IMR-90 (cell line): ENCODE measurements around the gene RPS5. TPM values are rescaled to one million over a fixed set of nuclear protein-coding genes. Genes with fewer than 3 reads are reported as not detected.

ENCODE experiments used
- ATAC-seq: fragments of 200-7000 bp; cut with Tn5 transposase; 2 replicates; pipeline ENCODE4 v1.9.1; 2020; ENCODE audit warnings: low read depth, mild to moderate bottlenecking, moderate library complexity
- BruUV-seq: library from RNA; stranded (reverse); fragments of 400-500 nt; replicated peaks from 2 replicates; lab custom pipeline; 2021; lab: Mats Ljungman, UMichigan
- CTCF ChIA-PET: fragments of 300-600 bp; formaldehyde crosslinking; extraction: SDS; loops from one replicate; lab custom pipeline; 2021; ENCODE audit warnings: antibody characterized with exemption; lab: Yijun Ruan, JAX
- POLR2A ChIA-PET: fragments of 300-600 bp; sonication (Branson Sonifier 250); formaldehyde crosslinking; loops from one replicate; lab custom pipeline; 2022; ENCODE audit warnings: antibody characterized with exemption; ENCODE audit not compliant: unreplicated experiment; lab: Charles Lee
- DNase-seq: peaks from one replicate; pipeline ENCODE4 v3.0.0; 2013
- H2AFZ ChIP-seq: replicated peaks from 2 replicates; pipeline ENCODE3; 2013; ENCODE audit warnings: low read length, mild to moderate bottlenecking; ENCODE audit not compliant: poor library complexity
- H2AK5ac ChIP-seq: 2 replicates; pipeline ENCODE4 v1.6.1; 2013; ENCODE audit warnings: low read depth, low read length, inconsistent platforms
- H2AK9ac ChIP-seq: replicated peaks from 2 replicates; pipeline ENCODE3; 2013; ENCODE audit warnings: mild to moderate bottlenecking, low read depth, low read length, moderate library complexity; ENCODE audit not compliant: poor library complexity
- H2BK120ac ChIP-seq: 2 replicates; pipeline ENCODE4 v1.6.1; 2013; ENCODE audit warnings: low read depth, low read length, inconsistent platforms
- H2BK15ac ChIP-seq: 3 replicates; pipeline ENCODE4 v1.6.1; 2013; ENCODE audit warnings: low read depth, low read length, inconsistent platforms
- H2BK20ac ChIP-seq: 2 replicates; pipeline ENCODE4 v1.6.1; 2013; ENCODE audit warnings: low read depth, mild to moderate bottlenecking, inconsistent platforms, low read length, moderate library complexity
- H2BK5ac ChIP-seq: 2 replicates; pipeline ENCODE4 v1.6.1; 2013; ENCODE audit warnings: mild to moderate bottlenecking, low read depth, low read length, inconsistent platforms; ENCODE audit not compliant: poor library complexity, severe bottlenecking
- H3K14ac ChIP-seq: replicated peaks from 2 replicates; pipeline ENCODE4 v1.6.1; 2013; ENCODE audit warnings: low read depth, low read length, inconsistent platforms
- H3K18ac ChIP-seq: 2 replicates; pipeline ENCODE4 v1.6.1; 2013; ENCODE audit warnings: low read depth, low read length, control low read depth
- H3K23ac ChIP-seq: 2 replicates; pipeline ENCODE4 v1.6.1; 2013; ENCODE audit warnings: low read depth, low read length, inconsistent platforms
- H3K27ac ChIP-seq: 2 replicates; pipeline ENCODE4 v1.5.1; 2013; ENCODE audit warnings: mild to moderate bottlenecking, control low read depth, low read length; ENCODE audit not compliant: insufficient read depth
- H3K27me3 ChIP-seq: 2 replicates; pipeline ENCODE4 v1.6.1; 2013; ENCODE audit warnings: low read length; ENCODE audit not compliant: control insufficient read depth, insufficient read depth
- H3K36me3 ChIP-seq: 2 replicates; pipeline ENCODE4 v1.6.1; 2013; ENCODE audit warnings: low read length, mixed read lengths; ENCODE audit not compliant: control insufficient read depth, insufficient read depth
- H3K4ac ChIP-seq: 2 replicates; pipeline ENCODE4 v1.6.1; 2013; ENCODE audit warnings: low read depth, low read length, inconsistent platforms
- H3K4me1 ChIP-seq: 2 replicates; pipeline ENCODE4 v1.6.1; 2013; ENCODE audit warnings: low read length, mixed read lengths; ENCODE audit not compliant: control insufficient read depth, insufficient read depth
- H3K4me2 ChIP-seq: 2 replicates; pipeline ENCODE4 v1.6.1; 2013; ENCODE audit warnings: low read depth, mild to moderate bottlenecking, control low read depth, low read length, moderate library complexity
- H3K4me3 ChIP-seq: 2 replicates; pipeline ENCODE4 v1.5.1; 2013; ENCODE audit warnings: low read depth, mild to moderate bottlenecking, control low read depth, low read length, moderate library complexity; ENCODE audit not compliant: insufficient read depth
- H3K56ac ChIP-seq: 2 replicates; pipeline ENCODE4 v1.6.1; 2013; ENCODE audit warnings: low read length, inconsistent platforms; ENCODE audit not compliant: insufficient read depth; ENCODE audit errors: extremely low read depth
- H3K79me1 ChIP-seq, 2 experiments: 2 replicates each; pipeline ENCODE4 v1.6.1; 2013; ENCODE audit warnings: low read length in 2 of 2, inconsistent platforms in 1 of 2, low read depth in 1 of 2
- H3K9ac ChIP-seq: 2 replicates; pipeline ENCODE4 v1.6.1; 2013; ENCODE audit warnings: low read depth, low read length, control low read depth
- H3K9me1 ChIP-seq: 2 replicates; pipeline ENCODE4 v1.6.1; 2013; ENCODE audit warnings: low read length, inconsistent platforms; ENCODE audit not compliant: insufficient read depth
- H3K9me3 ChIP-seq: 2 replicates; pipeline ENCODE4 v1.6.1; 2013; ENCODE audit warnings: low read length; ENCODE audit not compliant: control insufficient read depth, insufficient read depth
- H4K20me1 ChIP-seq: 2 replicates; pipeline ENCODE4 v1.6.1; 2013; ENCODE audit warnings: low read length, inconsistent platforms; ENCODE audit not compliant: insufficient read depth
- H4K5ac ChIP-seq: 2 replicates; pipeline ENCODE4 v1.6.1; 2013; ENCODE audit warnings: mild to moderate bottlenecking, low read depth, low read length, control low read depth
- H4K8ac ChIP-seq, 2 experiments: 2 replicates each; pipeline ENCODE4 v1.6.1; 2013; ENCODE audit warnings: low read depth in 2 of 2, low read length in 2 of 2, control low read depth in 1 of 2, inconsistent platforms in 1 of 2
- H4K91ac ChIP-seq: 2 replicates; pipeline ENCODE4 v1.6.1; 2013; ENCODE audit warnings: low read depth, low read length, inconsistent platforms; ENCODE audit not compliant: insufficient read depth
- BHLHE40 ChIP-seq: fragments of 150-350 bp; IDR thresholded peaks from 2 replicates; pipeline ENCODE4 v1.6.1; 2016; ENCODE audit warnings: mild to moderate bottlenecking, low read depth, low read length
- ELK1 ChIP-seq: fragments of 150-350 bp; IDR thresholded peaks from 2 replicates; pipeline ENCODE4 v1.6.1; 2016; ENCODE audit warnings: low read depth, mild to moderate bottlenecking, low read length, moderate library complexity, borderline replicate concordance
- FOS ChIP-seq: fragments of 150-350 bp; IDR thresholded peaks from 2 replicates; pipeline ENCODE4 v1.6.1; 2016; ENCODE audit warnings: low read depth, low read length
- MAZ ChIP-seq: IDR thresholded peaks from 2 replicates; pipeline ENCODE4 v1.6.1; 2012; ENCODE audit warnings: low read depth, mild to moderate bottlenecking, low read length, improper control_type of control experiment, moderate library complexity, borderline replicate concordance
- POLR2A ChIP-seq: IDR thresholded peaks from 2 replicates; pipeline ENCODE4 v1.6.1; 2012; ENCODE audit warnings: mild to moderate bottlenecking, low read depth, low read length
- RAD21 ChIP-seq: IDR thresholded peaks from 2 replicates; pipeline ENCODE4 v1.6.1; 2012; ENCODE audit warnings: low read length, improper control_type of control experiment
- RFX5 ChIP-seq: IDR thresholded peaks from 2 replicates; pipeline ENCODE4 v1.8.0; 2012; ENCODE audit warnings: low read depth, mild to moderate bottlenecking, low read length, moderate library complexity
- SMC3 ChIP-seq: fragments of 150-350 bp; IDR thresholded peaks from 2 replicates; pipeline ENCODE4 v1.6.1; 2016; ENCODE audit warnings: low read depth, mild to moderate bottlenecking, antibody characterized with exemption, low read length, moderate library complexity
- USF2 ChIP-seq: fragments of 150-350 bp; IDR thresholded peaks from 2 replicates; pipeline ENCODE4 v1.6.1; 2017; ENCODE audit warnings: mild to moderate bottlenecking, antibody characterized with exemption, low read length, low read depth
- WGBS, 2 experiments: methylation state at CpG; one replicate each; pipeline versions ENCODE4 v1.1.5 to v1.1.7; 2013; ENCODE audit warnings: missing lambda C conversion rate in 2 of 2; ENCODE audit not compliant: insufficient read length in 1 of 2; ENCODE audit errors: extremely low coverage in 2 of 2; 5-methylcytosine and 5-hydroxymethylcytosine counted together
- dilution Hi-C: fragments of 300-500 bp; cut with HindIII; formaldehyde crosslinking; loops from one replicate; pipeline ENCODE4 v1.14.3; 2018; ENCODE audit warnings: low sequenced_read_pairs; ENCODE audit not compliant: unreplicated experiment
- in situ Hi-C: fragments of 300-500 bp; cut with MboI; formaldehyde crosslinking; loops from 3 replicates; pipeline ENCODE4 v1.14.3; 2019; ENCODE audit warnings: low sequenced_read_pairs, inconsistent platforms, mixed read lengths
- intact Hi-C: fragments of 100-400 bp; cut with micrococcal nuclease; formaldehyde crosslinking; loops from 2 replicates; pipeline ENCODE4 v1.10.0; 2022
- polyA plus RNA-seq, 3 experiments: library from polyadenylated mRNA; depleted of rRNA; stranded (reverse); fragments of >200 nt; gene quantifications; 2 replicates each; pipeline ENCODE4 v1.2.3, GENCODE V29; 2012; ENCODE audit warnings: low replicate concordance in 1 of 3
- total RNA-seq: library from RNA; depleted of rRNA; stranded (reverse); fragments of >200 nt; gene quantifications from 2 replicates; pipeline ENCODE4 v1.2.3, GENCODE V29; 2012

The RPS5 gene
- total and polyA plus RNA-seq, 2 of the 4 experiments (the other 2 are of a cell fraction): 3,265 to 5,858 TPM

DNA sequence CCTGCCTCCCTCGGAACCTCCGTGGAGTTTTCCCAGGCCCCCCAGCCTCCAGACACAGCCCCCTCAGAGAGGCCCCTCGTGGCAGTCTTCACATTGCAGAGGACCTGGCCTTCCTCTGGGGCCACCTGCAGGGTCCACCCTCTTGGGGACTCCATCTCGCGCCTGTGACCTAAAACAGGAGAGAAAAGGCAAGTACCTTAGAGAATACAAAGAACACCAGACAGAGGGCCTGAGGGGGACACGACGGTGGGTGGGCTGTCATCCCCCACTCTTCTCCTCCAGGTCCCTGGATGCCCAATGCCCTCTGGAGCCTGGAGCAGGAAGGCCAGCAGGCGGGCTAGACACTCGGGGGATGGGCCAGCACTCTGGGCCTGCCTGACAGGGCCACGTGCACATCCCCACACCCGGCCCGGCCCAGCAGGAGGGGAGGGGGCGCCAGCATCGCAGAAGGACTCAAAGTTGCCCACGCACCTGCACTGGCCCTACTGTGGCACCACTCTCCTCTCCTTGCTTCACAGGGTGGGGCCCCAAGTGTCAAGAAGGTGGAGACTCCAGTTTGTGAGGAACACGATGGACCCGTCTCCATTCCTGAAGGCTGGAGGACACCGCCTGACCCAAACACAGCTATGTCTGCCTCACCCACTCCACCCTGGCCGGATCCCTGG is 29.5 kb upstream of the RPS5 start:
- no peak overlapping the region for H3K27ac ChIP-seq
- no peak overlapping the region for H3K18ac ChIP-seq
- no peak overlapping the region for H4K5ac ChIP-seq
- H3K14ac ChIP-seq: no peak overlapping the region
- no peak for DNase-seq
- no peak for ATAC-seq
- H2BK120ac ChIP-seq: no peak overlapping the region
- no peaks in the 10 kb centered on the region for H3K9me3 ChIP-seq
- H4K20me1 ChIP-seq: peaks cover 8% of the 10 kb centered on the region; the same call in 1 of the 2 replicates
- H3K9ac ChIP-seq: no peak overlapping the region
- dilution Hi-C loops: no loop called here
- no peak overlapping the region for H3K23ac ChIP-seq
- H3K4ac ChIP-seq: no peak overlapping the region
- H2AK9ac ChIP-seq: peak overlapping the region; percentile 15
- peaks cover 0 to 5% of the 10 kb centered on the region in 2 experiments; a peak in 3 of 4 replicates for H3K79me1 ChIP-seq
- ChIA-PET POLR2A (no interaction called here), CTCF (no interaction called here)
- BruUV-seq: no TSS peak
- no peak overlapping the region for H2BK15ac ChIP-seq
- TF ChIP-seq RAD21 (no peak), USF2 (no peak), FOS (no peak), MAZ (no peak), BHLHE40 (no peak), ELK1 (no peak), POLR2A (no peak), RFX5 (no peak), SMC3 (no peak)
- in situ Hi-C loops: no loop called here
- intact Hi-C loops: no loop called here
- H3K4me2 ChIP-seq: no peak overlapping the region
- peaks cover 8% of the 10 kb centered on the region for H3K9me1 ChIP-seq
- H4K91ac ChIP-seq: no peak overlapping the region
- H3K56ac ChIP-seq: no peak overlapping the region
- H2AK5ac ChIP-seq: no peak overlapping the region
- H3K36me3 ChIP-seq: peaks cover 3% of the 10 kb centered on the region; the same call in 1 of the 2 replicates
- peaks cover 10% of the 10 kb centered on the region for H3K27me3 ChIP-seq
- H2AFZ ChIP-seq: no peak overlapping the region
- H3K4me3 ChIP-seq: no peak overlapping the region
- no peak overlapping the region for H2BK20ac ChIP-seq
- peaks cover 11% of the 10 kb centered on the region for H3K4me1 ChIP-seq
- no peak overlapping the region for H2BK5ac ChIP-seq
- H4K8ac ChIP-seq: no peak overlapping the region
- WGBS, 2 experiments: 60% methylated on average over 10 of the region's 19 CpGs; no CpG with 5 or more reads in 1 of the 2 experiments
